Activated gamma-delta T cell (primary cell): ENCODE data around the gene GLIS1.

Source experiments
- DNase-seq: peaks from one replicate; lab custom pipeline; 2025; lab: John Stamatoyannopoulos, UW

GLIS1 gene

GRCh38 chr1:53580739-53581475 lies 158.1 kb downstream of the GLIS1 start:
- DNase-seq: no peak

DNA sequence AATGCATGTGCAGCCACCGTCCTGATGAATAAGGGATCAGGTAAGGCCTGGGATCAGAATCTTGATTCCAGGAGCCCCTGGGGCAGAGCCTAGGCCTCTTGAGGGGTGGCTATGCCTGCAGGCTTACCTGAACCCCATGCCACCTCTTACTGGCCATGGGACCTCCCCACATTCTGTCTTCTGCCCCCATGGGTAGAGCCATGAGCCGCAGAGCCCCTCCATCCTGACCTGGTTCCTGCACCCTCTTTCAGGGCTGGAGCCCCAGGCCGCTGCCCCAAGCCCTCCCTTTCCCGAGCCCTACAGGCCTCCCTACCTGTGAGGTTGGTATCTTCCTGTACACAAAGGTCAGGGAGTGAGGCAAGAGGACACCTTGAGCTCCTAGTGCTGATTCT lies 159.0 kb downstream of the GLIS1 start:
- DNase-seq: no peak

DNA sequence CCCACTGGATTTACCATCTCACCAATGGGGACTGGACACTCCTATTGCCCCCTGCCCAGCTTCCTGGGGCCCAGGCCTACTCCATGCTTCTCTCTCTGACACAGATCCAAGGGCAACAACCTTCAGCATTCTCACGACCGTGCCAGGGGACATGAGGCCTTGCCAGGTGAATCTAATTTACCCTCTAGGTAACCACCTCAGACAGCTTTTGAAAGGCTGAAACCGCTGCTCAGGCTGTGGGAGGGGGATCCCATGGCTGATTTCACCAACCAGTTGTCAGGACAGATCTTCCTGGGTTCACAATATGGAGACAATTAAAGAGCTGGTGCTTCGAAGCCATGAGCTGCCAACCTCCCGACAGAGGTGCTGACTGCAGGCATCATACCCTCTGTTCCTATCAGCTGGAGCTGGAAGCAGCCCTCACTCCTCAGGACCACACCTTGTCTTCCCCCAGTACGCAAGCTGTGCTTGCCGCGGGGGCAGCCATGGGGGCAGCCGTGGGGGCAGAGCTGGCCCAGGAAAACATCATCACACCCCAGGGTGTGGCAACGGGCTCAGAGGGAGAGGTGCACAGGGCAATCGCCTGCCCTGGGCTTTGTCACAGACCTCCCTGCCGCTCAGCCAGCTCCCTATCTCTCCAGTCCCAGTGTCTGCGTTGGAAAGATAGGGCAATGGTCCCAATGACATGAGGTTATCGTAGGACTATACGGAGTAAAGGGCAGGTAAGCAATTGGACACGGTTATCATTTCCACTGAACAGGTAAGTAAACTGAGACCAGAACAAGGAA lies 159.5 kb downstream of the GLIS1 start:
- no peak for DNase-seq

DNA sequence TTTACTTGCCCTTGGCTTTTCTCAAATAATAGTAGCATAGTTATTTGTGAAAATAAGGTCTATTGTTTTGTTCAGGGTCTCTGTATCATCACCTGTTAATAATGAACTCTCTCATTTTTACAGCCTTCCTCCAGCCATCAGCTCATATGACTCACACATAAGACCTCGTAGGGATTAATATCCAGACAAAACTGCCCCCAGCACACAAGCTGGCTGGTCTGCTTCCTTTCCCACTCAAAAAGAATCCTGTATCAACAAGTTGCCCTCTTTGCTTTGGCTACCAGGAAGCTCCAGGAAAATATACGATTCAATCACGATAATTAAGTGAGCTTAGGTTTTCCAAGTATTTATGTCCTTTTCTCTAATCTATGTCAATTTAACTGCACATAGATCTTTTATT lies 160.6 kb downstream of the GLIS1 start:
- no peak for DNase-seq

DNA sequence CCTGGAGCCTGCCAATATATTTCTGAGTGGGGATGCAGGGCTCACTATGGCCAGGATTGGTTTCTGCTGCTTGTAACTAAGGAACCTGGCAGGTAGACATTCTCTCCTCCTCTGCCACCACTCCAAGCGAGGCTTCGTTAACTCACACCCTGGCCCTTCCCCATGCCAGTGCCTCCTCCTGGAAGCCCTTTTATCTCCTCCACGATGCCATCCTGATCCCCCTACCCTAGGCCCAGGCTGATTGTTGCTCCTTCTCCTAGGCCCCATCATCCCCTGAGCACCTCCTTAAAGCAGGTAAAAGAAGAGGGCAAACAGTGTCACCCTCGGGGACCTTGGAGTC lies 161.2 kb downstream of the GLIS1 start:
- no peak for DNase-seq

- no peak for DNase-seq
Observed at GRCh38 chr1:53576866-53577760, 161.9 kb downstream of the GLIS1 start.

DNA sequence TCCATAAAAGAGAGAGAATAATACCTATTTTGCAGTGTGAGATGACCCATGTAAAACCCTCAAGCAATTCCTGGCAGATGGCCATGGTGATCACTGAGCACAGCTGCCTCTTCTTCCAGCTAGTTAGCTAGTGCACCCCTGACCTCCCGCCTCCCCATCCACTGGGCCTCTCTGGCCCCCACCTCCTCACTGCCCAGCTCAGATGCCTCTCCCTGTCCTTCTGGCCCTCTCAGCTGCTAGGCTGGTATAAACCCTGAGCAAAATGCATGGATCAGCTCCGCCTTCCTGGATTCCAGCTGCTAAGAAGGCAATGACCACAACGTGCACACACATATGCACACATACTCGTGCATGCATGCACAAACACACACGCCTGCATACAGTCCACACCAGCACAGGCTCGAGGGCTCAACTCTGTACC lies 162.6 kb downstream of the GLIS1 start:
- DNase-seq: no peak

GRCh38 chr1:53575955-53576320 lies 163.0 kb downstream of the GLIS1 start:
- DNase-seq: no peak

DNA sequence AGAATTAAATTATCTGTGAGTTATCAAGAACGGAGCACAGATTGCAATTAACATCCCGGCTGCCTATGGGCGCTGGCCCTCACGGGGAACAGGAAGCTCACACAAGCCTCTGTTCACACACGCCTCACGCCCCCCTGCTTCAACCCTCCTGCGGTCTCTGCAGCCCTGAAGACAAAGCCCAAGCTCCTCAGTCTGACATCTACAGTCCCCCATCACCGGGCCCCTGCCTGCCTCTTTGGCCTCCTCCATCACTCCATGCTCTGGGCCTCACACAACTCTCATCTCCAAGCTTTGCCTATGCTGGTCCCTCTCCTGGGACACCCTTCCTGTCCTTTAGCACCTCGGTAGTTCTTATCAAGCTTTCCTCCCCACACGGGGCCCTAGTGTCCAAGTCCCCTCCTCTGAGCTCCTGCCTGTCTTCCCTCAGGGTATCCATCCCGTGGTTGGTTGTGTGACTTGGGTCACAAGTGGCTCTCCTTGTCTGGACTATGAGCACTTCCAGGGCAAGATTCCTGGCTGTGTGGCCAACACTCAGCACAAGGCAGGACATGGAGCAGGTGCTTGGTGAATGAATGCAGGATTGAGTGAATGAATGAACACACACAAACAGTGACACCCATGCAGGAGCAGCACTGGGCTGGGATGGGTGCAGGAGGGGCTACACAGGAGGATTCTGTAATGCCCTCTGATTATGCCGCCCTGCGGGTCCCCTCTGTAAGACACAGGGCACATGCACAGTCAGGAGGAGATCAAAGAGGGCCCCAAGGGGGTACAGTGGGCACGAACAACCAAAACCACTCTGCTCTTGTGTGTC lies 163.6 kb downstream of the GLIS1 start:
- no peak for DNase-seq

- no peak for DNase-seq
Observed at GRCh38 chr1:53574621-53575020, 164.3 kb downstream of the GLIS1 start.

GRCh38 chr1:53573931-53574330 lies 165.0 kb downstream of the GLIS1 start:
- DNase-seq: no peak

GRCh38 chr1:53573522-53573921 lies 165.4 kb downstream of the GLIS1 start:
- no peak for DNase-seq

DNA sequence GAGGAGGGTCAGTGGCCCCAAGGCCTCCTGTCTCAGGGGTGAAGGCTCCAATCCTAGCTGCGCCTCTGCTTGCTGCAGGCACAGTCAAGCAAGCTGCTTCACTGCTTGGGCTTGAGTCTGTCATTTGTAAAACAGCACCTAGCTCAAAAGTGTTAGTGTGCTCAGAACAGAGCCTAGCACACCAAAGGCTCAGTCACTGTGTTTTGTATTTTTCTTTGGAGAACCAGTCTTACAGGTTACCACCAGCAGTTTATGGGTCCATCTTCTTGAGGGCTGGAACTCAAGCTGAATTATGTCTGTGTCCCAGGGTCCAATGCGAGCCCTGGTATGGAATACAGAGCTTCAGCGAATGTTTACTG lies 166.2 kb downstream of the GLIS1 start:
- no peak for DNase-seq

DNA sequence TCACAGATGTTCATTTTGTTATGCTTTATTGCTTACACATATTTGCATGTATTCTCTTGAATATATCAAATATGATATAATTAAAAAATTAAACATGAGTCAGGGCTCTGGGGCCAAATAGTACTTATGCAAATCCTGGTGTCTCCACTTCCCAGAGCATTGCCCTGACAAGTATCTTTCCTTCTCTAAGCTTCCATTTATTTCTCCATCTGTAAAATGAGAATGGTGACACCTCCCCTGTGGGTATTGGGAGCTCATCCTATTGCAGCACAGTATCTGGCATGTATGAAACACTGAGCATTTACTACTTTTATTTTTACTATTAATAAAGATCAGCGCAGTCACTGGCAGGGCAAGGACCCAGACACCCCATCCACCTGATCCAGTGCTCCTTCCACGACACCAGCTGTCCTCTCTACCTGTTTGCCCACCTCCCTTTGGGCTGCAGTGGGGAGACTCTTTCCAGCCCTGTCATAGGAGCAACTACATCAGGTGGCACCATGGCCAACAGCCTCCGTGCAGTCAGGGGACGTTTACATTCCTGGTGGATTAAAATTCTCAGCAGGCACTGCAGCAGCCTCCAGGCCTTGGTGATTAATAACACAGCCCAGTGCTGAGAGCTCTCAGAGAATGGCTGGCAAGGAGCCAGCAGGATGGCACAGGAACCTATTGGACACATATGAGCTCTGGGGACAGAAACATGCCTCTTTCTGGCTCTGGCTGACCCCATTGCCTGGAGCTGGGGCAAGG lies 166.7 kb downstream of the GLIS1 start:
- no peak for DNase-seq

- DNase-seq: no peak
Observed at GRCh38 chr1:53568540-53568939, 170.4 kb downstream of the GLIS1 start.

GRCh38 chr1:53567851-53568250 lies 171.1 kb downstream of the GLIS1 start:
- no peak for DNase-seq

DNA sequence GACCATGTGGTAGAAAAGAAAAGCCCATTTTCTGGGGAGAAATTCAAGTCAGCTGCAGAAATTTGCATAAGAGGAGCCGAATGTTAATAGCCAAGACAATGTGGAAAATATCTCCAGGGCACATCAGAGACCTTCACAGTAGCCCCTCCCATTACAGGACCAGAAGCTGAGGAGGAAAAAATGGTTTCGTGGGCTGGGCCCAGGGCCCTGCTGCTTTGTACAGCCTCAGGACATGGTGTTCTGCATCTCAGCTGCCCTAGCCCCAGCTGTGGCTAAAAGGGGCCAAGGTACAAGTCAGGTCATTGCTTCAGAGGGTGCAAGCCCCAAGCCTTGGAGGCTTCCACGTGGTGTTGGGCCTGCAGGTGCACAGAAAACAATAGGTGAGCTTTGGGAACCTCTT lies 171.5 kb downstream of the GLIS1 start:
- DNase-seq: no peak

GRCh38 chr1:53563611-53564010 lies 175.4 kb downstream of the GLIS1 start:
- DNase-seq: no peak

- no peak for DNase-seq
Observed at GRCh38 chr1:53562981-53563379, 176.0 kb downstream of the GLIS1 start.

DNA sequence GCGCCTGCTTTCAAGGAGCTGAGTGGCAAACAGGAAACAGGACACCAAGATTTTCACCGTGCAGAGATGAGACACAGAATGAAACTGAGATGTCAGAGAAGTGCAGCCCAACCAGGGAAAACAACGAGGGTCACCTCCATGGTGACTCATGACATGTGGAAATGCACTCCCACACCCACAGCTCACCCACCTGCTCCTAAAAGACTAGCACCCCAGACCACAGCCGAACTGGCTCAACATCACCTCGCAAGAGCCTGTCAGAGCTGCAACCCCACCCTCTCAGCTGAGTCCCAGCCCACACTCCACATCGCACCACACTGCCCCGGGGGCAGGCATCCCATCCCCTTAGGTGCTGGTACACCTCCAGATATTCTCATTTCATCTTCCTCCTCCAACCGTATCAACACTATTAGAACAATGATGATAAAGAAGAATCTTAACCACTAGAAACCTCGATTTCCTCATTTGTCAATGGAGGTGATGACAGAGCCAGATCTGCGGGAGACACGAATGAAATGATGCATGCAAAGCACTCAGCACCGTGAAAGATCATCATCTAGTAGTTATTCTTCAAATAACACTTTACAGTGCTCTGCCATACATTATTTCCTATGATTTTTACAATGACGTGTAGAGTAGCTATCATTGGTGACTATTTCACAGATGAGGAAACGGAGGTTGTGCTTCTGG lies 176.5 kb downstream of the GLIS1 start:
- no peak for DNase-seq
